GM19372 (cell line): ENCODE measurements around the gene PCDHA5.
"Not testable (repeated sequence)": the region's sequence is repeated elsewhere in the genome, so short reads cannot be mapped to it uniquely, and the experiment has no call there.

Experiments
- ATAC-seq: cut with Tn5 transposase; IDR thresholded peaks from one replicate; pipeline ENCODE4 v1.9.1; 2021; ENCODE audit warnings: mild to moderate bottlenecking, low read depth, moderate library complexity; ENCODE audit not compliant: unreplicated experiment

The PCDHA5 gene

DNA sequence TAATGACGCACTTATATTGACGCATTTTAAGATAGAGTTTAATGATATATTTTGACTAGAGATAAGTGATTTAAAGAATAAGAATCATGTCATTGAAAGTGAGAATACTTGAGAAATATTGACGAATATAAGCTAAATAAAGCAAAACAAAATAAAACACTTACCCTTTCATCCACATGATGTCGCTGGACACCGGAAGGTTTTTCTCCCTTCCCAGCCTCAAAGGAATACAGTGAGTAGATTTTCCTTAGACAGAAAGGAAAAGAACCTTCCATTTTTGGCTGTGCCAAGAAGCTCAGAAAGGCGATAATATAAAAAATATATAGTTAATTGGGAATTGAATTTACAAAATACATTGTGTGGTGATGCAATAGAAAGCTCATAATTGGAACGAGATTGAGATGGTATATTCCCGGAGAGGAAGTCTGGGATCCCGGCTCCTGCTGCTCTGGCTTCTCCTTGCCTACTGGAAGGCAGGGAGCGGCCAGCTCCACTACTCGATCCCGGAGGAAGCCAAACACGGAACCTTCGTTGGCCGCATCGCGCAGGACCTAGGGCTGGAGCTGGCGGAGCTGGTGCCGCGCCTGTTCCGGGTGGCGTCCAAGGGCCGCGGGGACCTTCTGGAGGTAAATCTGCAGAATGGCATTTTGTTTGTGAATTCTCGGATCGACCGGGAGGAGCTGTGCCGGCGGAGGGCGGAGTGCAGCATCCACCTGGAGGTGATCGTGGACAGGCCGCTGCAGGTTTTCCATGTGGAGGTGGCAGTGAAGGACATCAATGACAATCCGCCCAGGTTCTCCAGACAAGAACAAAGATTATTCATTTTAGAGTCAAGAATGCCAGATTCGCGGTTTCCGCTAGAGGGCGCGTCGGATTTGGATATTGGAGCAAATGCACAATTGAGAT is at the start of gene PCDHA5:
Gene PCDHA5, plus strand, starts transcription at position 239 of the 906 bp plus-strand sequence.
- no peak for ATAC-seq

DNA sequence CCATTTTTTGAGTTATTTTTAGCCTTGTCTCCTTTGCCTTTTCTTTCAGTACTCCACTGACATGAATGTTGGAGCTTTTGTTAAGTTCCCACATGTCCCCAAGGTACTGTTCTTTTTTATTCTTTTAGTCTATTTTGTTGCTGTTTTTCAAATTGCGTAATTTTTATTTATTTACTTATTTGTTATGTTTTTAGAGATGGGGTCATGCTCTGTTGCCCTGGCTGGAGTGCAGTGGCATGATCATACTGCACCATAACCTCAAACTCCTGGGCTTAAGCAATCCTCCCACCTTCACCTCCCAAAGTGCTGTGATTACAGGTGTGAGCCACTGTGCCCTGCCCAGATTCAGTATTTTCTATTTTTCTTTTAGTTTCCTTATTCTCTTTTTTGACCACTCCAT is 40.9 kb upstream of the PCDHA5 start:
- ATAC-seq: no peak

DNA sequence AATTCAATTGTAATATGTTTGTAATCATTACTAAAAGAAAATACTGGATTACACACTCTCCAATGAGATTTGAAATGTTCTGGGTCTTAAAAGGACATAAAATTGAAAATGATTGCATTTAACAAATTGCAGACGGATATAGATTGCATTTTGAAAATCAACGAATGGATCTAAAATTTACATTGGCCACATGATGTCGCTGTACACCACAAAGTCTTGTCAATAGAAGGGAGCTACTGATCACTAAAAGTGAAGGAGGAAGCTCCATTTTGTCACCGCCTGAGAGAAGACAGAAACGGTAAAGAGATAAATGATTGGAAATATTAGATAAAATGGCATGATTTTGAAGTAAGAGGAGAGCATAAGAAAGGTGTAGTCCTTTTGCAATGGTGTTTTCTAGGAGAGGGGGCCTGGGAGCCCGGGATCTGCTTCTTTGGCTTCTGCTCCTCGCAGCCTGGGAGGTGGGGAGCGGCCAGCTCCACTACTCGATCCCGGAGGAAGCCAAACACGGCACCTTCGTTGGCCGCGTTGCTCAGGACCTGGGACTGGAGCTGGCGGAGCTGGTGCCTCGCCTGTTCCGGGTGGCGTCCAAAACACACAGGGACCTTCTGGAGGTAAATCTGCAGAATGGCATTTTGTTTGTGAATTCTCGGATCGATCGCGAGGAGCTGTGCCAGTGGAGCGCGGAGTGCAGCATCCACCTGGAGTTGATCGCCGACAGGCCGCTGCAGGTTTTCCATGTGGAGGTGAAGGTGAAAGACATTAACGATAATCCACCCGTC is 35.3 kb upstream of the PCDHA5 start, which contains the start of gene PCDHA1:
Gene PCDHA1, plus strand, starts transcription at position 236 of the 782 bp plus-strand sequence.
- no peak for ATAC-seq

DNA sequence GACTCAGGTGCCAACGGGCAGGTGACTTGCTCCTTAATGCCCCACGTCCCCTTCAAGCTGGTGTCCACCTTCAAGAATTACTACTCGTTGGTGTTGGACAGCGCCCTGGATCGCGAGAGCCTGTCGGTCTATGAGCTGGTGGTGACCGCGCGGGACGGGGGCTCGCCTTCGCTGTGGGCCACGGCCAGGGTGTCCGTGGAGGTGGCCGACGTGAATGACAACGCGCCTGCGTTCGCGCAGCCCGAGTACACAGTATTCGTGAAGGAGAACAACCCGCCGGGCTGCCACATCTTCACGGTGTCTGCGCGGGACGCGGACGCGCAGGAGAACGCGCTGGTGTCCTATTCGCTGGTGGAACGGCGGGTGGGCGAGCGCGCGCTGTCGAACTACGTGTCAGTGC is 34.0 kb upstream of the PCDHA5 start:
- not testable (repeated sequence) for ATAC-seq

DNA sequence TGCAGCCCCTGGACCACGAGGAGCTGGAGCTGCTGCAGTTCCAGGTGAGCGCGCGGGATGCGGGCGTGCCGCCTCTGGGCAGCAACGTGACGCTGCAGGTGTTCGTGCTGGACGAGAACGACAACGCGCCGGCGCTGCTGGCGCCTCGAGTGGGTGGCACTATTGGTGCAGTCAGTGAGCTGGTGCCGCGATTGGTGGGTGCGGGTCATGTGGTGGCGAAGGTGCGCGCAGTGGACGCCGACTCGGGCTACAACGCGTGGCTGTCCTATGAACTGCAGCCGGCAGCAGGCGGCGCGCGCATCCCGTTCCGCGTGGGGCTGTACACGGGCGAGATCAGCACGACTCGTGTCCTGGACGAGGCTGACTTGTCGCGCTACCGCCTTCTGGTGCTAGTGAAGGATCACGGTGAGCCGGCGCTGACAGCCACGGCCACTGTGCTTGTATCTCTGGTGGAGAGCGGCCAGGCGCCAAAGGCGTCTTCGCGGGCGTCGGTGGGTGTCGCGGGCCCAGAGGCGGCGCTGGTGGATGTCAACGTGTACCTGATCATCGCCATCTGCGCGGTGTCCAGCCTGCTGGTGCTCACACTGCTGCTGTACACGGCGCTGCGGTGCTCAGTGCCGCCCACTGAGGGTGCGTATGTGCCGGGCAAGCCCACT is 33.4 kb upstream of the PCDHA5 start:
- not testable (repeated sequence) for ATAC-seq

DNA sequence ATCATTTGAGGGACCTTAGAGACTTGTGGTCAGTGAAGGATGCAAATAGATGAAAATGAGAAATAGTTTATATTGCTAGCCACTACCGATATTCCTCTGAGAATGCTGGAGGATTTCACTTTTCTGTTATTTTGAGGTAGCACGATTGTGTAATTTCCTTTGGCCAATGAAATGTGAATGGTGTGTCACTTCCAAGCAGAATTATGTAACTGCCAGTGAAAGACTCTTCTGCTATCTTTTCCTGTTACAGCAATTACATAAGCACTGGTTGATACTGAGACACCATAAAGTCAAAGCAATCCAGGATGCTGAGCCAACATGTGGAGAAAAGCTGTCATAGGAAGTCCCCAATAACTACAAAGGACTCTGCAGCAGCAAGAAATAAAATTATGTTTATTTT is 30.3 kb upstream of the PCDHA5 start:
- ATAC-seq: no peak

DNA sequence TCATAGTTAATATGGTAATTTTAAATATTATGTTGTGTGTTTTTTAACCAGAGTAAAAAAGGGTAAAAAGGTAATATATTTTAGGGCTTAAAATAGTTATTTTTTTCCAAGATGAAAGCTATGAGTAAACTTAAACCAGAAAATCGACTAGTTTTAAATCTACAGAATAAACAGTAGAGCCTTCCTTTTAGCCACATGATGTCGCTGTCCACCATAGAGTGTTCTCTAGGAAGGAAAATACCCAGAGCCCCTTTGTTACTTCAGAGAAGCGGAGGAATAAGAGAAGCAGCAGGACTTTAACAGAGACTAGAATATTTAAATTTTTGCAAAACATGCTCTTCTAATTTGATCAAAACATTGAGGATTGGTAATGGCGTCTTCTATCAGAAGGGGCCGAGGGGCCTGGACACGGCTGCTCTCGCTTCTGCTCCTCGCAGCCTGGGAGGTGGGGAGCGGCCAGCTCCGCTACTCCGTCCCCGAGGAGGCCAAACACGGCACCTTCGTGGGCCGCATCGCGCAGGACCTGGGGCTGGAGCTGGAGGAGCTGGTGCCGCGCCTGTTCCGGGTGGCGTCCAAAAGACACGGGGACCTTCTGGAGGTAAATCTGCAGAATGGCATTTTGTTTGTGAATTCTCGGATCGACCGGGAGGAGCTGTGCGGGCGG is 26.7 kb upstream of the PCDHA5 start, which contains the start of gene PCDHA2:
Gene PCDHA2, plus strand, starts transcription at position 258 of the 664 bp plus-strand sequence.
- ATAC-seq: no peak

DNA sequence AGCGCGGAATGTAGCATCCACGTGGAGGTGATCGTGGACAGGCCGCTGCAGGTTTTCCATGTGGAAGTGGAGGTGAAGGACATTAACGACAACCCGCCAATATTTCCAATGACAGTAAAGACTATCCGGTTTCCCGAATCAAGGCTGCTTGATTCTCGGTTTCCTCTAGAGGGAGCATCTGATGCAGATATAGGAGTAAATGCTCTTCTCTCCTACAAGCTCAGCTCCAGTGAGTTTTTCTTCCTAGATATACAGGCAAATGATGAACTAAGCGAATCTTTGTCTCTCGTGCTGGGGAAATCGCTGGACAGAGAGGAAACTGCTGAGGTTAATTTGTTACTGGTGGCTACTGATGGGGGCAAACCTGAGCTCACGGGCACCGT is 26.2 kb upstream of the PCDHA5 start:
- no peak for ATAC-seq

DNA sequence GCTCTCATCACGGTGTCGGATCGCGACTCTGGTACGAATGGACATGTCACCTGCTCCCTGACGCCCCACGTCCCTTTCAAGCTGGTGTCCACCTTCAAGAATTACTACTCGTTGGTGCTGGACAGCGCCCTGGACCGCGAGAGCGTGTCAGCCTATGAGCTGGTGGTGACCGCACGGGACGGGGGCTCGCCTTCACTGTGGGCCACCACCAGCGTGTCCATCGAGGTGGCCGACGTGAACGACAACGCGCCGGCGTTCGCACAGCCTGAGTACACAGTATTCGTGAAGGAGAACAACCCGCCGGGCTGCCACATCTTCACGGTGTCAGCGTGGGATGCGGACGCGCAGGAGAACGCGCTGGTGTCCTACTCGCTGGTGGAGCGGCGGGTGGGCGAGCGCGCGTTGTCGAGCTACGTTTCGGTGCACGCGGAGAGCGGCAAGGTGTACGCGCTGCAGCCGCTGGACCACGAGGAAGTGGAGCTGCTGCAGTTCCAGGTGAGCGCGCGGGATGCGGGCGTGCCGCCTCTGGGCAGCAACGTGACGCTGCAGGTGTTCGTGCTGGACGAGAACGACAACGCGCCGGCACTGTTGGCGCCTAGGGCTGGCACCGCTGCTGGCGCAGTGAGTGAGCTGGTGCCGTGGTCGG is 25.2 kb upstream of the PCDHA5 start:
- ATAC-seq: not testable (repeated sequence)

DNA sequence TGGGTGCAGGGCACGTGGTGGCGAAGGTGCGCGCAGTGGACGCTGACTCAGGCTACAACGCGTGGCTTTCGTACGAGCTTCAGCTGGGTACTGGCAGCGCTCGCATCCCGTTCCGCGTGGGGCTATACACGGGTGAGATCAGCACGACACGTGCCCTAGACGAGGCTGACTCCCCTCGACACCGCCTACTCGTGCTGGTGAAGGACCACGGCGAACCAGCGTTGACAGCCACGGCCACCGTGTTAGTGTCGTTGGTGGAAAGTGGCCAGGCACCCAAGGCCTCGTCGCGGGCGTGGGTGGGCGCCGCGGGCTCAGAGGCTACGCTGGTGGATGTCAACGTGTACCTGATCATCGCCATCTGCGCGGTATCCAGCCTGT is 24.7 kb upstream of the PCDHA5 start:
- no peak for ATAC-seq

DNA sequence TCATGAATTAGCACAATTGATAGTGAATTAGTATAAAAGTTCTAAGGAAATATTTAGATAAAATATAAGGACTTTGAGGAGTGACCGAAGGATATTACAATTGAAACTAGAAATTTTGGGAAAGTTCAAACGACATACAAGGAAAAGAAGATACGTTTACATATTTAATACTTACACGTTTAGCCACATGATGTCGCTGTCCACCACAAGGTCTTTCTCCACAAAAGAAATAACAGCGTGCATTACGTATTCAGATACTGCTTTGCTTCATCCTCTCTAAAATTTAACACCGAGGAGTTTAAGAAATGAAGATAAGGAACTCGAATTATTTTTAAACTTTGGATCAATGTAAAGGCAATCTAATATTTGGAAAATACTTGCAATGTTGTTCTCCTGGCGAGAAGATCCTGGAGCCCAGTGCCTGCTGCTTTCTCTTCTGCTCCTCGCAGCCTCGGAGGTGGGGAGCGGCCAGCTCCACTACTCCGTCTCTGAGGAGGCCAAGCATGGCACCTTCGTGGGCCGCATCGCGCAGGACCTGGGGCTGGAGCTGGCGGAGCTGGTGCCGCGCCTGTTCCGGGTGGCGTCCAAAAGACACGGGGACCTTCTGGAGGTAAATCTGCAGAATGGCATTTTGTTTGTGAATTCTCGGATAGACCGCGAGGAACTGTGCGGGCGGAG is 20.5 kb upstream of the PCDHA5 start, which contains the start of gene PCDHA3:
Gene PCDHA3, plus strand, starts transcription at position 242 of the 678 bp plus-strand sequence.
- no peak for ATAC-seq

DNA sequence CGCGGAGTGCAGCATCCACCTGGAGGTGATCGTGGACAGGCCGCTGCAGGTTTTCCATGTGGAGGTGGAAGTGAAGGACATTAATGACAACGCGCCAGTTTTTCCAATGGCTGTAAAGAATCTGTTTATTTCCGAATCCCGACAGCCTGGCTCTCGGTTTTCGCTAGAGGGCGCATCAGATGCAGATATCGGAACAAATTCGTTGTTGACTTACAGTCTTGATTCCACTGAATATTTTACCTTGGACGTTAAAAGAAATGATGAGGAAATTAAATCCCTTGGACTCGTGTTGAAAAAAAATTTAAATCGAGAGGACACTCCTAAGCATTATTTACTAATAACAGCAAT is 19.9 kb upstream of the PCDHA5 start:
- no peak for ATAC-seq

DNA sequence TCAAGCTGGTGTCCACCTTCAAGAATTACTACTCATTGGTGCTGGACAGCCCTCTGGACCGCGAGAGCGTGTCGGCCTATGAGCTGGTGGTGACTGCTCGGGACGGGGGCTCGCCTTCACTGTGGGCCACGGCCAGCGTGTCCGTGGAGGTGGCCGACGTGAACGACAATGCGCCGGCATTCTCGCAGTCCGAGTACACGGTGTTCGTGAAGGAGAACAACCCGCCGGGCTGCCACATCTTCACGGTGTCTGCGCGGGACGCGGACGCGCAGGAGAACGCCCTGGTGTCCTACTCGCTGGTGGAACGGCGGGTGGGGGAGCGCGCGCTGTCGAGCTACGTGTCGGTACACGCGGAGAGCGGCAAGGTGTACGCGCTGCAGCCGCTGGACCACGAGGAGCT is 19.0 kb upstream of the PCDHA5 start:
- not testable (repeated sequence) for ATAC-seq

DNA sequence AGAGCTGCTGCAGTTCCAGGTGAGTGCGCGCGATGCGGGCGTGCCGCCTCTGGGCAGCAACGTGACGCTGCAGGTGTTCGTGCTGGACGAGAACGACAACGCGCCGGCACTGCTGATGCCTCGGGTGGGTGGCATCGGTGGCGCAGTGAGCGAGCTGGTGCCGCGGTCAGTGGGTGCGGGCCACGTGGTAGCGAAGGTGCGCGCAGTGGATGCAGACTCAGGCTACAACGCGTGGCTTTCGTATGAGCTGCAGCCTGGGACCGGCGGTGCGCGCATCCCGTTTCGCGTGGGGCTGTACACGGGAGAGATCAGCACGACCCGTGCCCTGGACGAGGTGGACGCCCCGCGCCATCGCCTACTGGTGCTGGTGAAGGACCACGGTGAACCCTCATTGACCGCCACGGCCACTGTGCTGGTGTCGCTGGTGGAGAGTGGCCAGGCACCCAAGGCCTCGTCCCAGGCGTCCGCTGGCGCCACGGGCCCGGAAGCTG is 18.6 kb upstream of the PCDHA5 start:
- no peak for ATAC-seq

DNA sequence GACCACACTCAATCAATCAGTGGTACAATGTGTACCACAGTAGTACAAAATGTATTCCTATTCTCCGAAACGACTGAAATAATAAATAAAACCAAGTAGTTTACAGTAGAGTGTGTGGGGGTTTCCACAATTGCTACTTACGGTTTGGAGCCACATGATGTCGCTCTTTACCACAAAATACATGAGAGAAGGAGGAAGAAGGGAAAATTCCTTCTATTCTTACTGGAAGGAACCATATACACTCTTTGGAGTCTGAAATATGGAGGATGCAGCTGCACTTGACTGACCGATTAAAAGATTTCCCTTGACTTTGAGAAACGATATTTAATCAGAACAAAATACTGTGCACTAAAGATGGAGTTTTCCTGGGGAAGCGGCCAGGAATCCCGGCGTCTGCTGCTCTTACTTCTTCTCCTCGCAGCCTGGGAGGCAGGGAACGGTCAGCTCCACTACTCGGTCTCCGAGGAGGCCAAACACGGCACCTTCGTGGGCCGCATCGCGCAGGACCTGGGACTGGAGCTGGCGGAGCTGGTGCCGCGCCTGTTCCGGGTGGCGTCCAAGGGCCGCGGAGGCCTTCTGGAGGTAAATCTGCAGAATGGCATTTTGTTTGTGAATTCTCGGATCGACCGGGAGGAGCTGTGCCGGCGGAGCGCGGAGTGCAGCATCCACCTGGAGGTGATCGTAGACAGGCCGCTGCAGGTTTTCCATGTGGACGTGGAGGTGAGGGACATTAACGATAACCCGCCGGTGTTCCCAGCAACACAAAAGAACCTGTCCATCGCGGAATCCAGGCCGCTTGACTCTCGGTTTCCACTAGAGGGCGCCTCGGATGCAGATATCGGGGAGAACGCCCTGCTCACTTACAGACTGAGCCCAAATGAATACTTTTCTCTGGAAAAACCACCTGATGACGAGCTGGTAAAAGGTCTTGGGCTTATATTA is 14.3 kb upstream of the PCDHA5 start, which contains the start of gene PCDHA4:
Gene PCDHA4, plus strand, starts transcription at position 235 of the 942 bp plus-strand sequence.
- no peak for ATAC-seq

DNA sequence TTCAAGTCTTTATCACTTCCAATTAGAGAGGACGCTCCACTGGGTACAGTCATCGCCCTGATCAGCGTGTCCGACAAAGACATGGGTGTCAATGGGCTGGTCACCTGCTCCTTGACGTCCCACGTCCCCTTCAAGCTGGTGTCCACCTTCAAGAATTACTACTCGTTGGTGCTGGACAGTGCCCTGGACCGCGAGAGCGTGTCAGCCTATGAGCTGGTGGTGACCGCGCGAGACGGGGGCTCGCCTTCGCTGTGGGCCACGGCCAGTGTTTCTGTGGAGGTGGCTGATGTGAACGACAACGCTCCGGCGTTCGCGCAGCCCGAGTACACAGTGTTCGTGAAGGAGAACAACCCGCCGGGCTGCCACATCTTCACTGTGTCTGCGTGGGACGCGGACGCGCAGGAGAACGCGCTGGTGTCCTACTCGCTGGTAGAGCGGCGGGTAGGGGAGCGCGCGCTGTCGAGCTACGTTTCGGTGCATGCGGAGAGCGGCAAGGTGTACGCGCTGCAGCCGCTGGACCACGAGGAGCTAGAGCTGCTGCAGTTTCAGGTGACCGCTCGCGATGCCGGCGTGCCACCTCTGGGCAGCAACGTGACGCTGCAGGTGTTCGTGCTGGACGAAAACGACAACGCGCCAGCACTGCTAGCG is 13.0 kb upstream of the PCDHA5 start:
- ATAC-seq: not testable (repeated sequence)

DNA sequence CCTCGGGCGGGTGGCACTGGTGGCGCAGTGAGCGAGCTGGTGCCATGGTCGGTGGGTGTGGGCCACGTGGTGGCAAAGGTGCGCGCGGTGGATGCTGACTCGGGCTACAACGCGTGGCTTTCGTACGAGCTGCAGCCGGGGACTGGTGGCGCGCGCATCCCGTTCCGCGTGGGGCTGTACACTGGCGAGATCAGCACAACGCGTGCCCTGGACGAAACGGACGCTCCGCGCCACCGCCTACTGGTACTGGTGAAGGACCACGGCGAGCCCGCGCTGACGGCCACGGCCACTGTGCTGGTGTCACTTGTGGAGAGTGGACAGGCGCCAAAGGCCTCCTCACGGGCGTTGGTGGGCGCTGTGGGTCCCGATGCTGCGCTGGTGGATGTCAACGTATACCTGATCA is 12.5 kb upstream of the PCDHA5 start:
- ATAC-seq: no peak

DNA sequence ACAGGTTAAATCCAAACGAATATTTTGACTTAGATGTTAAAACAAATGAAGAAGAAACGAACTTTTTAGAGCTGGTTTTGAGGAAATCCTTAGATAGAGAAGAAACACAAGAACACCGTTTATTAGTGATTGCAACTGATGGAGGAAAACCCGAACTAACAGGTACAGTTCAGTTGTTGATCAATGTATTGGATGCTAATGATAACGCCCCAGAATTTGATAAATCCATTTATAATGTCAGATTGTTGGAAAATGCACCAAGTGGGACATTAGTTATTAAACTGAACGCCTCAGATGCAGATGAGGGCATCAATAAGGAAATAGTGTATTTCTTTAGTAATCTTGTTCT is 842 bp downstream of the PCDHA5 start:
- ATAC-seq: no peak
